ENCODE results near the gene PTTG1. TPM values are rescaled to one million over a fixed set of nuclear protein-coding genes. Genes with fewer than 3 reads are reported as not detected.

PTTG1 gene
- total RNA-seq, 1 experiment from 2014 or later: 234 TPM

DNA sequence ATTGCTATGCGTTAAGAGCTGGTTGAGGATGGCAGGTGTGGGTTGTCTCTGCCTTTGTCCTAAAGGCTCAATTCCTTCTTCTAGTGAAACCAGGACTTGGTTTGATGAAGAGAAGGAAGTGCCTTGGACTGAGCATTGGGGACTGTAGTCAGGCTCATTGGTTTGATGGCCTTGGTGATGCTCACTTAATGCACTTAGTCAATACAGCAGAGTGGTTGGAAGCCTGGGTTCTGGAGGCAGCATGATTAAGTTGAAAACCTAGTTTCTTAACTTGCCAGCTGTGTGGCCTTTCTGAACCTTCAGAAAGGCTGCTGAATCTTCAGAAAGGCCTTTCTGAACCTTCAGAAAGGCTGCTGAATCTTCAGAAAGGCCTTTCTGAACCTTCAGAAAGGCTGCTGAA is 52.4 kb downstream of the PTTG1 start:
- Histone ChIP-seq H3K27me3 (ENCODE audit: low read length) (no peaks in the 10 kb centered on the region), H3K9me2 (replicated peaks; ENCODE audit: insufficient read depth, low read length) (no peaks in the 10 kb centered on the region), H4K20me1 (ENCODE audit: insufficient read depth, low read depth, low read length) (no peaks in the 10 kb centered on the region), H3K9ac (ENCODE audit: low read length) (no peak overlapping the region), H3K79me2 (ENCODE audit: low read length) (no peaks in the 10 kb centered on the region), H3K4me2 (ENCODE audit: low read depth, low read length, poor library complexity, severe bottlenecking) (no peak overlapping the region), H3K4me1 (ENCODE audit: low read length) (no peaks in the 10 kb centered on the region), H3K4me3 (ENCODE audit: low read length) (no peak overlapping the region), H3K36me3 (ENCODE audit: insufficient read depth, low read length) (no peaks in the 10 kb centered on the region), H3K27ac (ENCODE audit: low read length) (no peak overlapping the region), H2AFZ (ENCODE audit: low read length) (no peak overlapping the region), H3K9me3 (ENCODE audit: low read length) (no peaks in the 10 kb centered on the region)
- no peak for DNase-seq

- Histone ChIP-seq H3K9me3 (ENCODE audit: low read length) (no peaks in the 10 kb centered on the region), H3K27ac (ENCODE audit: low read length) (no peak overlapping the region), H3K4me2 (ENCODE audit: low read depth, low read length, poor library complexity, severe bottlenecking) (no peak overlapping the region), H4K20me1 (ENCODE audit: insufficient read depth, low read depth, low read length) (no peaks in the 10 kb centered on the region), H3K4me1 (ENCODE audit: low read length) (no peaks in the 10 kb centered on the region), H3K4me3 (ENCODE audit: low read length) (no peak overlapping the region), H3K36me3 (ENCODE audit: insufficient read depth, low read length) (no peaks in the 10 kb centered on the region), H3K27me3 (ENCODE audit: low read length) (no peaks in the 10 kb centered on the region), H3K9ac (ENCODE audit: low read length) (no peak overlapping the region), H3K9me2 (replicated peaks; ENCODE audit: insufficient read depth, low read length) (no peaks in the 10 kb centered on the region), H2AFZ (ENCODE audit: low read length) (no peak overlapping the region), H3K79me2 (ENCODE audit: low read length) (no peaks in the 10 kb centered on the region)
- no peak for DNase-seq
These were observed 54.3 kb downstream of the PTTG1 start for GRCh38 chr5:160475864-160476438.

DNA sequence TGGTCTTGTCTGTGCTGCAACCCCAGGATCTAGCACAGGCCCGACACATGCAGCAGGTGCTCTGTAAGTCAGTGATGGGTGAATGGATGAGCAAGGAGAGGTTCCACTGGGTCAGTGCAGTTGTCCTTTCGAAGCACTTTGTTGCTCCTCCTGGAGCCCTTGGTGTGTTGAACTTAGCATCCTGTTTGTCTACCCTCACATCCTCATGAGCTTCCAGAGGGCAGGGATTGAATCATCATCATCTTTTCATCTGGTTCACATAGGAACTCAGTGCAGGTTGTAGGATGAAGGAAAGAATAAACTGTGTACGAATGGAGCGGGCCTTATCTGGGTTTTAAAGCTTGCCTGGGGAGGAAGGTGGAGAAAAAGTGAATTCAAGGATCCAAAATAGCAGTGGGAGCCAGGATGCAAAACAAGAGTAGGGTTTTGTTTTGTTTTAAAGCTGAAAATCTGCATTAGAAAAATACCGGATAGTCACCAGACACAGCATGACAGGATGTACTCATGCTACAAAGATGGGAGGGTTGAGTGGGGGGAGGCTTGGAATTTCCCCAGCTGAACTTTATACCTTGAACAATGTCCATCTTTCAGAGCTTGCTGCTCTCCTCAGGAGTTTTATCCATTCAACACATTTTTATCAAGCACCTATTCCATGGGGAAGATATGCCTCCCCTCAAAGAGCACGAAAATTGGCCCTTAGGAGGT is 55.8 kb downstream of the PTTG1 start:
- no peak overlapping the region for H3K4me3 ChIP-seq (ENCODE audit: low read length)
- no peaks in the 10 kb centered on the region for H3K4me1 ChIP-seq (ENCODE audit: low read length)
- H3K9ac ChIP-seq (ENCODE audit: low read length): no peak overlapping the region
- H2AFZ ChIP-seq (ENCODE audit: low read length): no peak overlapping the region
- no peaks in the 10 kb centered on the region for H4K20me1 ChIP-seq (ENCODE audit: insufficient read depth, low read depth, low read length)
- H3K9me2 ChIP-seq (replicated peaks; ENCODE audit: insufficient read depth, low read length): no peaks in the 10 kb centered on the region
- no peaks in the 10 kb centered on the region for H3K36me3 ChIP-seq (ENCODE audit: insufficient read depth, low read length)
- H3K27ac ChIP-seq (ENCODE audit: low read length): no peak overlapping the region
- no peak overlapping the region for H3K4me2 ChIP-seq (ENCODE audit: low read depth, low read length, poor library complexity, severe bottlenecking)
- no peaks in the 10 kb centered on the region for H3K79me2 ChIP-seq (ENCODE audit: low read length)
- H3K9me3 ChIP-seq (ENCODE audit: low read length): no peaks in the 10 kb centered on the region
- no peaks in the 10 kb centered on the region for H3K27me3 ChIP-seq (ENCODE audit: low read length)
- no peak for DNase-seq

DNA sequence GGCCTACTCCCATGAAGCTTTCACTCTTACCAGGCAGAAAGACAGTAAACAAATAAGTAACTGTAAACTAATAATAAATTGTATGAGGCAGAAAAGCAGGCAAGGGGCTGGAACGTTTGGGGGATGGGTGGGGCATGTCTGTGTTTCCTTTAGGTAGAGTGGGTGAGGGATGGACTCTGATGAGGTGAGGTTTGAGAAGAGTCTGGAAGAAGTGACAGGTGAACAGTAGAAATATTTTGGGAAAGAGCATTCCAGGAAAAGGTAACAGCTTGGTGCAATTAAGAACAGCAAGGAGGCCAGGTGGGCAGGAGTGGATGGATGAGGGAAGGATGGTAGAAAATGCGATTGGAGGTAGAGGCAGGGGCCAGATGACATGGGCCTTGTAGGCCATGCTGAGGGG is 56.5 kb downstream of the PTTG1 start:
- H3K9me2 ChIP-seq (replicated peaks; ENCODE audit: insufficient read depth, low read length): no peaks in the 10 kb centered on the region
- no peaks in the 10 kb centered on the region for H3K79me2 ChIP-seq (ENCODE audit: low read length)
- no peaks in the 10 kb centered on the region for H4K20me1 ChIP-seq (ENCODE audit: insufficient read depth, low read depth, low read length)
- no peak overlapping the region for H3K4me3 ChIP-seq (ENCODE audit: low read length)
- no peaks in the 10 kb centered on the region for H3K36me3 ChIP-seq (ENCODE audit: insufficient read depth, low read length)
- H3K27me3 ChIP-seq (ENCODE audit: low read length): no peaks in the 10 kb centered on the region
- no peak overlapping the region for H3K27ac ChIP-seq (ENCODE audit: low read length)
- H3K9ac ChIP-seq (ENCODE audit: low read length): no peak overlapping the region
- H3K4me2 ChIP-seq (ENCODE audit: low read depth, low read length, poor library complexity, severe bottlenecking): no peak overlapping the region
- no peak overlapping the region for H2AFZ ChIP-seq (ENCODE audit: low read length)
- H3K9me3 ChIP-seq (ENCODE audit: low read length): no peaks in the 10 kb centered on the region
- no peaks in the 10 kb centered on the region for H3K4me1 ChIP-seq (ENCODE audit: low read length)
- no peak for DNase-seq

Small RNA genes within 50 kb of the gene (small RNA-seq; reads per million reads assigned to genes)
- not detected for gene MIR3142

Other genes starting within 250 kb of the PTTG1 start
- gene FABP6, start 192.3 kb upstream of the PTTG1 start, total RNA-seq (2014; rRNA removed; shearing (Covaris generic); ENCODE audit: low replicate concordance): 0.69 and 0.97 TPM in 2 replicates
- not detected in 2 replicates for gene CCNJL, start 109.3 kb upstream of the PTTG1 start, total RNA-seq (2014; rRNA removed; shearing (Covaris generic); ENCODE audit: low replicate concordance)
- gene C1QTNF2, start 51.2 kb upstream of the PTTG1 start, total RNA-seq (2014; rRNA removed; shearing (Covaris generic); ENCODE audit: low replicate concordance): not detected in 2 replicates
- 0.76 and 2.0 TPM in 2 replicates for gene FAM200C, start 21.8 kb upstream of the PTTG1 start, total RNA-seq (2014; rRNA removed; shearing (Covaris generic); ENCODE audit: low replicate concordance)
- 44.2 and 65.3 TPM in 2 replicates for gene SLU7, start 2.8 kb upstream of the PTTG1 start, total RNA-seq (2014; rRNA removed; shearing (Covaris generic); ENCODE audit: low replicate concordance)

Measured in Karpas-422 (cell line).